HG03354 (cell line): ENCODE results near the gene ATRN.
"Not testable (repeated sequence)": the region's sequence is repeated elsewhere in the genome, so short reads cannot be mapped to it uniquely, and the experiment has no call there.

ENCODE experiments used
- ATAC-seq: cut with Tn5 transposase; IDR thresholded peaks from one replicate; pipeline ENCODE4 v1.9.1; 2021; ENCODE audit warnings: mild to moderate bottlenecking; ENCODE audit not compliant: unreplicated experiment, poor library complexity, severe bottlenecking

Gene ATRN

DNA sequence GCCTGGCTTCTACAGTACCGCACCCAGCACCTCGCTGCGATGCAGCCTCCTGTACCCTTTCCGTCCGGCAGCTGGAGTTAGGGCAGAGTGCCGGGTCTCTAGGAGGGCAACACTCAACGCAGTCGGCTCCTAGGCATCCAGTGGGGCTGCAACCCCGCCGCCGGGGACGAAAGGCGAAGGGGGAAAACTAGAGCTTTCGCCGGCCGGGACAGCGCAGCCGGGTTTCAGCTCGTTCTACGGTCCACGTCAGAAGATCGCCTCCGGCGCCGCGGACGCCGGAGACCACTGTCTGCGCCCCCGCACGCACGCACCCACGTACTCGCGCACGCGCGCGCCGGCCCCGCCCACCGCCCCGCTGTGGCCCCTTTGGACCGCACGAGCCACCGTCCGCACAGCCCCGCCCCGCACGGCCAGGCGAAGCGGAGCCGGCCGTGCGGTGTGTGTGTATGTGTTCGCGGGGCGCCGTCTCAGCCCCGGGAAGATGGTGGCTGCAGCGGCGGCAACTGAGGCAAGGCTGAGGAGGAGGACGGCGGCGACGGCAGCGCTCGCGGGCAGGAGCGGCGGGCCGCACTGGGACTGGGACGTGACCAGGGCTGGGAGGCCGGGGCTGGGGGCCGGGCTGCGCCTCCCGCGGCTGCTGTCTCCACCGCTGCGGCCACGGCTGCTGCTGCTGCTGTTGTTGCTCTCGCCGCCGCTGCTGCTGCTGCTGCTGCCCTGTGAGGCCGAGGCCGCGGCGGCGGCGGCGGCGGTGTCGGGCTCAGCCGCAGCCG lies at the start of gene ATRN:
Gene ATRN, plus strand, starts transcription at position 392 of the 770 bp plus-strand sequence. Its CDS starts 90 bp downstream, at position 482.
- peak; percentile 87 for ATAC-seq

GRCh38 chr20:3421985-3422384 lies 48.8 kb upstream of the ATRN start:
- ATAC-seq = no peak

- ATAC-seq = no peak
Observed at GRCh38 chr20:3423126-3423525, 47.7 kb upstream of the ATRN start.

- ATAC-seq = not testable (repeated sequence)
Observed at GRCh38 chr20:3426766-3427165, 44.1 kb upstream of the ATRN start.

DNA sequence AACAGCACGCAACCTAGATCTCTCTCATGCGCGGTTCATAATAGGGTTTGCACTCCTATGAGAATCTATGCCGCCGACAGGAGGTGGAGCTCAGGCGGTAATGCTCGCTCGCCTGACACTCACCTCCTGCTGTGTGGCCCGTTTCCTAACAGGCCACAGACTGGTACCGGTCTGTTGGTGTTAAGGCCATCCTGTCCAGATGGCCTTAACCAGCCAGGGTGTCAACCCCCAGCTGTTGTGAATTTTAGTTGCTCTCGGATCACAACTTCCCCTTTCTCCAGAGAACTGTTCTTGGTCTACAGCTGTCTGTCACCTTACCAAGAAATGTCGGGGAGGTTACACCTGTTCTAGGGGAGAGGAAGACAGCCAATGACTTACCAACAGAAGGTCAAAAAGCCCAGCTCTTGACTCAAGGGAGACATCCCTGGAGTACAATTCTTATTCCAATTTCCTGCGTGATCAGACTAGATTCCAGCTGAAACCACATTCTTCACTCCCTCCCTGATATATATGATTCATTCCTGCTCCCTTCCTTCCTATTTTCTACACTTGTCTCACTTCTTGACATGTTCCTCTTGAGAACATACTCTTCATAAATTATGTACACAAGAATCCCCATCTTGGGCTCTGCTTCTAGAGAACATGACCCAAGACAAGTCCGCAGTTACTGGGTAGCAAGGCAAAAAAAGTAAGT lies 40.3 kb upstream of the ATRN start:
- ATAC-seq = peak; percentile 96

DNA sequence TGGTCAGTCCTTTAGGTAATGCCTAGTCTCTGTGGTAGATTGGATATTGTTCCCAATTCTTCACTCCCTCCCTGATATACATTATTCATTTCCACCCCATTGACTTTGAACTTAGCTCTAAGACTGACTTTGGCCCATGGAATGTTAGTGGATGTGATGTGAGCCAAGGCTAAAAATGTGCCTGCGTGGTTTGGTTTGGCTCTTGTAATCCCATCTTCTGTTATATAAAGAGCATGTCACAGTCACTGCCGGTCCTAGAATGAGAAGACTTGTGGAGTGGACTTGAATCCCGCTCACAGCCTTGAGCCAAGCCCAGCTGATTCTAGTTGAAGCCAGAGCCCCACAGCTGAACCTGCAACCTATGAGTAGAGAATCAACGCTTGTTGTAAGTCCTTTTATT lies 39.7 kb upstream of the ATRN start:
- ATAC-seq = no peak

DNA sequence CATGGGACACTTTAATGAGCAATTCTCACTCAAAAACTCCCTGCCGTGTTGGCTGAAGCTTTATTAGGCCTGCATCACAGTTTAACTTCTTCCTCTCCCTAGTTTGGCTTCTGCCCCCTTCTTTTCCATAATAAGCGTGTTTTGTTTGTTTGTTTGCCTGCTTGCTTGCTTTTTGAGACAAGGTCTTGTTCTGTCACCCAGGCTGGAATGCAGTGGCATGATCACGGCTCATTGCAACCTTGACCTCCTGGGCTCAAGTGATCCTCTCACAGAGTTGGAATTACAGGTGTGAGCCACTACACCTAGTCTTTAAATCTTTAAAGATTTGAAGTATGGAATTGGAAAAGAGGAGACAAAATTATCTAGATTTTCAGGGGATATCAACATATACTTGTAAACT lies 38.0 kb upstream of the ATRN start:
- no peak for ATAC-seq

DNA sequence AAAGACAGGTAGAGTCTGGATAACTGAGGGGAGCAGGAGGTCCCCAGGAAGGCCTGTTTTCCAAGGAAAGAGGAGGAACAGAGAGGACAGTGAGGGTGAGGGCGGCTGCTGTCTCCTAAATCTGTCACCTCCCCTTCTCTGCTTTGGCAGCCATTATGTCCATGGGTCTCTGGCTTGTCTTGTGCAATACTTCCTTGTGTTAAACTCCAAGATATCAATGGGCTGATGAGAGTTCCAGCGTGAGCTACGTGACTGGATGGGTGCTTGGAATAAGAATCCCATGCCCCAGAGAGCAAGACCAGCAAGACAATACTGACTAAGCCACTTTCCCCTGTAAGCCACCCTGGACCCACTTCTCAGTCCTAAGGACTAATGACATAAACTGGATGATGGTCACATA lies 37.1 kb upstream of the ATRN start:
- ATAC-seq = no peak

- ATAC-seq = no peak
Observed at GRCh38 chr20:3434232-3434631, 36.6 kb upstream of the ATRN start.

DNA sequence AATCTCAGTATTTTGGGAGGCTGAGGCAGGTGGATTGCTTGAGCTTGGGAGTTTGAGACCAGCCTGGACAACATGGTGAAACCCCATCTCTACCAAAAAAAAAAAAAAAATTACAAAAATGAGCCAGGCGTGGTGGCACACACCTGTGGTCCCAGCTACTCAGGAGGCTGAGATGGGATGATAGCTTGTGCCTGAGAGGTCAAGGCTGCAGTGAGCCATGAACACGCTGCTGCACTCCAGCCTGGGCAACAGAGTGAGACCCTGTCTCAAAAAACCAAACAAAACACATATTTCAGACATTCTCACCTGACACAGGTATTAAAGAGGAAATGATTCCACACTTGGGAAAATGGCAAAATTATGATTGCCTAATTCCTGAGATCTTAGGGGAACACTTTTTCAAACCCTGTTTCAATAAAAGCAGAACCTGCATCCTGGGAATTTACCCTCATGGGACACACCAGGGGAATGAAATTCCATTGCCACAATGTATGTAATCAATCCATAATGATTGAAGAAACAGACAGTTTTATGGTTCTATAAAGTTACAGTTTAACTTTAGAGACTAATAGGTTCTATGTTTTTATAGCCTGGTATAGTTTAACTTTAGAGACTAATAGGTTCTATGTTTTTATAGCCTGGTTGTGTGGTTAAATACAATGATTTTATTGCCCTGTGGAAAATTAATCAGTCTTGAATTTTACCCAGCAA lies 33.8 kb upstream of the ATRN start:
- ATAC-seq = no peak

DNA sequence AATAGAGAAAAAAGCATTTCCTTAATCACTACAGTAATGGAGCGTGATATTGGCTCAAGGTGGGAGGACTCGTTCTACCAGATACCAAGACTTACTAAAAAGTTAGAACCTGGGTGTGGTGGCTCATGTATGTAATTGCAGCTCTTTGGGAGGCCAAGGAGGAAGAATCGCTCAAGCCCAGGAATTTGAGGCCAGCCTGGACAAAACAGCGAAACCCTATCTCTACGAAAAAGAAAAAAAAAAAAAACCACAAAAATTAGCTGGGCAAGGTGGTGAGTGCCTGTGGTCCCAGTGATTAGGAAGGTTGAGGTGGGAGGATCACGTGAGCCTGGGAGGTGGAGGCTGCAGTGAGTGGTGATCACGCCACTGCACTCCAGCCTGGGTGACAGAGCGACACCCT lies 24.0 kb upstream of the ATRN start:
- ATAC-seq = no peak

GRCh38 chr20:3447321-3447720 lies 23.5 kb upstream of the ATRN start:
- no peak for ATAC-seq

- ATAC-seq = no peak
Observed at GRCh38 chr20:3449319-3449718, 21.5 kb upstream of the ATRN start.

GRCh38 chr20:3452136-3452535 lies 18.7 kb upstream of the ATRN start:
- ATAC-seq = no peak

- no peak for ATAC-seq
Observed at GRCh38 chr20:3452690-3453089, 18.1 kb upstream of the ATRN start.

DNA sequence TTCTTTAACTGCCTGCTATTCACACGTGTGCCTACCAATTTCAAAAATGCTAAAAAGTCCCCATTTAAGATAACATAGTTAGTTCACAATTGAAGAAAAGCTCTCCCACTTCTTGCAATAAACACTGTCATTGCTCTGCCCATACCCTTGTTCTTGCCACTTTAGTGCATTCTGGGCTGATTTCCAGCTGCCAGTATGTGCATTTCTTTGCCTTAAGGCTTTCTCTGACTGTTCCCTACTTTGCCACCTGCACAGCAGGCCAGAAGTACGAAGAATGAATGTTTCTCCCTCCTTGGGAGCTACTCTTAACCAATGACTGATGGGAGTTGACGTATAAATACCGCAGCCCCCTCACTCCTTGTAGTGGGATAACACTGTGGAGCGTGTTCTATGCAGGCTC lies 16.0 kb upstream of the ATRN start:
- no peak for ATAC-seq

DNA sequence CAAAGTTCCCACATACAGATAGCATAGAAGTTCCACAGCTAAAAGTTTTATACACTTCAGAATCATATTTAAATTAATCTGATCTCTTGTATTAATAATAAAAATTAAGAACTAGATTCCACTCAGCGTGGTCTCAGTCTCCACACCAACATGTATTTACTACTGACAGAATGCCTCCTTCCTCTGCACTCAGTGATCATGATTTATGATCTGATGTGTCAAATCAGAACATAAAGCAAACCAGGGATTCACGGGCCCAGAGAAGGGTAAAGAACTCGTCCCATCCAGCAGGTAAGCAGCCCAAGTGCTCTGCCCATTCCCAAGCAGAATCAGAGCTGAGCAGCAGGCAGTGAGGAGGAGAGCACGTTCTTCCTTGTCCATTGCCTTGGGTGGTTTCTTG lies 14.2 kb upstream of the ATRN start:
- ATAC-seq = no peak

- no peak for ATAC-seq
Observed at GRCh38 chr20:3459881-3460307, 10.9 kb upstream of the ATRN start.

- ATAC-seq = no peak
Observed at GRCh38 chr20:3461211-3461771, 9.5 kb upstream of the ATRN start.

- ATAC-seq = no peak
Observed at GRCh38 chr20:3461911-3462677, 8.7 kb upstream of the ATRN start.
